Endothelial cell of umbilical vein (primary cell): ENCODE measurements around the gene IQCE. TPM values are rescaled to one million over a fixed set of nuclear protein-coding genes. Genes with fewer than 3 reads are reported as not detected.

ENCODE experiments used
- BruUV-seq: library from RNA; stranded (reverse); fragments of 400-500 nt; replicated peaks from 2 replicates; lab custom pipeline; 2021; lab: Mats Ljungman, UMichigan
- CTCF ChIA-PET: fragments of 300-600, 350-600 bp; sonication (Branson Sonifier 250); formaldehyde crosslinking; loops from one replicate; lab custom pipeline; 2021; ENCODE audit warnings: antibody characterized with exemption, inconsistent platforms; lab: Charles Lee
- POLR2A ChIA-PET: fragments of 300-600, 350-600 bp; sonication (Branson Sonifier 250); formaldehyde crosslinking; loops from one replicate; lab custom pipeline; 2021; ENCODE audit warnings: antibody characterized with exemption, inconsistent platforms; lab: Charles Lee
- DNase-seq: peaks from one replicate; pipeline ENCODE4 v3.0.0-alpha.2; 2011; ENCODE audit warnings: low read depth, low spot score
- FAIRE-seq: peaks from 2 replicates; lab custom pipeline; 2011; peaks lifted over from hg19 to GRCh38; lab: Jason Lieb, UNC
- H2AFZ ChIP-seq: 2 replicates; pipeline ENCODE4 v1.6.0; 2012; ENCODE audit warnings: low read depth, low read length, control low read depth, inconsistent platforms
- H3K27ac ChIP-seq: 2 replicates; pipeline ENCODE4 v1.5.1; 2011; ENCODE audit warnings: low read depth, mild to moderate bottlenecking, control low read depth, low read length, moderate library complexity; ENCODE audit not compliant: insufficient read depth
- H3K27me3 ChIP-seq, 2 experiments: 2 replicates each; pipeline versions ENCODE4 v1.6.0 to v1.6.1; 2011; ENCODE audit warnings: low read length in 2 of 2, mixed read lengths in 1 of 2; ENCODE audit not compliant: control insufficient read depth in 2 of 2, insufficient read depth in 2 of 2
- H3K36me3 ChIP-seq, 2 experiments: 2 replicates in 1 of 2; 3 replicates in 1 of 2; pipeline ENCODE4 v1.5.1; 2011; ENCODE audit warnings: low read length in 2 of 2, mild to moderate bottlenecking in 1 of 2, moderate library complexity in 1 of 2; ENCODE audit not compliant: control insufficient read depth in 2 of 2, insufficient read depth in 2 of 2; ENCODE audit errors: extremely low read depth in 1 of 2
- H3K4me1 ChIP-seq: 3 replicates; pipeline ENCODE4 v1.5.1; 2011; ENCODE audit warnings: mild to moderate bottlenecking, low read length; ENCODE audit not compliant: control insufficient read depth, insufficient read depth; ENCODE audit errors: extremely low read depth
- H3K4me2 ChIP-seq: 2 replicates; pipeline ENCODE4 v1.6.1; 2011; ENCODE audit warnings: low read length, control low read depth, mixed read lengths; ENCODE audit not compliant: insufficient read depth
- H3K4me3 ChIP-seq, 3 experiments: fragments of 200-600 bp in 1 of 3; sonication (generic), shearing (Covaris generic) in 1 of 3; replicated peaks in 1 of 3; 2 replicates each; pipeline ENCODE4 v1.5.1; 2011 to 2016; ENCODE audit warnings: control low read depth in 3 of 3, low read length in 3 of 3, mild to moderate bottlenecking in 2 of 3, inconsistent platforms in 1 of 3, low read depth in 1 of 3, moderate library complexity in 1 of 3; ENCODE audit not compliant: insufficient read depth in 1 of 3
- H3K79me2 ChIP-seq: 2 replicates; pipeline ENCODE4 v1.6.0; 2012; ENCODE audit warnings: low read length, inconsistent platforms; ENCODE audit not compliant: control insufficient read depth, insufficient read depth
- H3K9ac ChIP-seq: replicated peaks from 2 replicates; pipeline ENCODE3; 2011; ENCODE audit warnings: low read length, control low read depth; ENCODE audit not compliant: insufficient read depth; ENCODE audit errors: extremely low read depth
- H3K9me1 ChIP-seq: replicated peaks from 3 replicates; pipeline ENCODE4 v1.6.0; 2011; ENCODE audit warnings: mild to moderate bottlenecking, low read length; ENCODE audit not compliant: control insufficient read depth, insufficient read depth; ENCODE audit errors: extremely low read depth
- H3K9me3 ChIP-seq: replicated peaks from 2 replicates; pipeline ENCODE4 v1.5.1; 2012; ENCODE audit warnings: low read length, inconsistent platforms; ENCODE audit not compliant: control insufficient read depth, insufficient read depth
- H4K20me1 ChIP-seq: replicated peaks from 2 replicates; pipeline ENCODE3; 2011; ENCODE audit warnings: mild to moderate bottlenecking, low read length; ENCODE audit not compliant: control insufficient read depth, insufficient read depth; ENCODE audit errors: extremely low read depth
- EZH2 ChIP-seq: IDR thresholded peaks from 2 replicates; pipeline ENCODE4 v1.6.1; 2012; ENCODE audit warnings: borderline replicate concordance, low read depth, mild to moderate bottlenecking, moderate library complexity, low read length, inconsistent platforms; ENCODE audit not compliant: severe bottlenecking
- FOS ChIP-seq: IDR thresholded peaks from 2 replicates; pipeline ENCODE4 v1.6.1; 2011; ENCODE audit warnings: mild to moderate bottlenecking, low read length, moderate library complexity, borderline replicate concordance; ENCODE audit not compliant: insufficient read depth
- GATA2 ChIP-seq: IDR thresholded peaks from 2 replicates; pipeline ENCODE4 v1.7.0; 2011; ENCODE audit warnings: low read depth, mild to moderate bottlenecking, moderate library complexity, mixed read lengths, low read length; ENCODE audit not compliant: insufficient read length, insufficient read depth
- JUN ChIP-seq: IDR thresholded peaks from 2 replicates; pipeline ENCODE4 v1.6.1; 2011; ENCODE audit warnings: borderline replicate concordance, low read depth; ENCODE audit not compliant: insufficient read length, insufficient read depth
- MYC ChIP-seq: IDR thresholded peaks from one replicate; pipeline ENCODE4 v1.6.1; 2011; ENCODE audit warnings: mild to moderate bottlenecking, low read depth, low read length
- POLR2A ChIP-seq: IDR thresholded peaks from 2 replicates; pipeline ENCODE4 v1.6.1; 2012; ENCODE audit warnings: low read depth, mild to moderate bottlenecking, control low read depth, low read length
- POLR2AphosphoS5 ChIP-seq: IDR thresholded peaks from 2 replicates; pipeline ENCODE4 v1.6.1; 2012; ENCODE audit warnings: low read depth, mild to moderate bottlenecking, control low read depth, low read length, moderate library complexity; ENCODE audit not compliant: insufficient read depth
- dilution Hi-C: fragments of 300-500 bp; cut with MboI; formaldehyde crosslinking; loops from one replicate; pipeline ENCODE4 v1.15.0; 2019; ENCODE audit warnings: low sequenced_read_pairs; ENCODE audit not compliant: extremely low pct_ligation_motif_present
- intact Hi-C: fragments of 100-400 bp; cut with micrococcal nuclease; formaldehyde crosslinking; loops from one replicate; pipeline ENCODE4 v1.10.0; 2022
- polyA plus RNA-seq, 4 experiments: library from polyadenylated mRNA; depleted of rRNA in 3 of 4; stranded (reverse) in 3 of 4; unstranded in 1 of 4; fragments of >200 nt; gene quantifications; 2 replicates each; pipeline versions ENCODE4 v1.2.1 to v1.2.3, GENCODE V29; 2011 to 2012; ENCODE audit warnings: missing spikeins in 1 of 4
- total RNA-seq: library from RNA; stranded (reverse); gene quantifications from 2 replicates; pipeline ENCODE4 v1.2.3, GENCODE V29; 2021
- TF ChIP-seq, protein P1 (sequence below), 2 donors: IDR thresholded peaks; 1 replicate in 1 of 2; 2 replicates in 1 of 2; pipeline ENCODE4 v1.5.1; 2011; ENCODE audit warnings: low read length in 2 of 2, mild to moderate bottlenecking in 2 of 2, moderate library complexity in 2 of 2, control low read depth in 1 of 2, inconsistent platforms in 1 of 2, low read depth in 1 of 2; ENCODE audit not compliant: insufficient read depth in 1 of 2; ENCODE audit errors: extremely low read depth in 1 of 2
- TF ChIP-seq, protein P2 (sequence below): IDR thresholded peaks from 2 replicates; pipeline ENCODE4 v1.6.1; 2011; ENCODE audit not compliant: insufficient read depth, insufficient read length

Gene IQCE
- total and polyA plus RNA-seq, 2 donors (not counting 3 experiments of a cell fraction or from before 2014, with no cell fraction given): 4.9 to 14.5 TPM

GRCh38 chr7:2551418-2551817 lies 7.4 kb upstream of the IQCE start:
- no peak for DNase-seq
- no peak overlapping the region for H3K27ac ChIP-seq
- CTCF ChIA-PET: interaction anchor here (0.6 kb wide), 1 partner anchor 24 kb away, joined by 3 read pairs; no protein-coding TSS in a partner anchor

More at GRCh38 chr7:2551418-2551817, 7.4 kb upstream of the IQCE start:
- FAIRE-seq: no peak
- H3K4me1 ChIP-seq: peaks cover 9% of the 10 kb centered on the region
- intact Hi-C loops: no loop called here
- POLR2A ChIA-PET: no interaction called here
- H3K9ac ChIP-seq: no peak overlapping the region
- TF ChIP-seq, protein P1, sequence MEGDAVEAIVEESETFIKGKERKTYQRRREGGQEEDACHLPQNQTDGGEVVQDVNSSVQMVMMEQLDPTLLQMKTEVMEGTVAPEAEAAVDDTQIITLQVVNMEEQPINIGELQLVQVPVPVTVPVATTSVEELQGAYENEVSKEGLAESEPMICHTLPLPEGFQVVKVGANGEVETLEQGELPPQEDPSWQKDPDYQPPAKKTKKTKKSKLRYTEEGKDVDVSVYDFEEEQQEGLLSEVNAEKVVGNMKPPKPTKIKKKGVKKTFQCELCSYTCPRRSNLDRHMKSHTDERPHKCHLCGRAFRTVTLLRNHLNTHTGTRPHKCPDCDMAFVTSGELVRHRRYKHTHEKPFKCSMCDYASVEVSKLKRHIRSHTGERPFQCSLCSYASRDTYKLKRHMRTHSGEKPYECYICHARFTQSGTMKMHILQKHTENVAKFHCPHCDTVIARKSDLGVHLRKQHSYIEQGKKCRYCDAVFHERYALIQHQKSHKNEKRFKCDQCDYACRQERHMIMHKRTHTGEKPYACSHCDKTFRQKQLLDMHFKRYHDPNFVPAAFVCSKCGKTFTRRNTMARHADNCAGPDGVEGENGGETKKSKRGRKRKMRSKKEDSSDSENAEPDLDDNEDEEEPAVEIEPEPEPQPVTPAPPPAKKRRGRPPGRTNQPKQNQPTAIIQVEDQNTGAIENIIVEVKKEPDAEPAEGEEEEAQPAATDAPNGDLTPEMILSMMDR (IDR thresholded peaks at IDR 0.05; ENCODE audit: extremely low read depth in 1 of 2, insufficient read depth in 1 of 2, low read depth in 1 of 2, low read length in 2 of 2): no peak
- TF ChIP-seq POLR2A (no peak), GATA2 (no peak), EZH2 (no peak), POLR2AphosphoS5 (no peak), JUN (no peak), MYC (no peak), FOS (no peak)
- TF ChIP-seq, protein P2, sequence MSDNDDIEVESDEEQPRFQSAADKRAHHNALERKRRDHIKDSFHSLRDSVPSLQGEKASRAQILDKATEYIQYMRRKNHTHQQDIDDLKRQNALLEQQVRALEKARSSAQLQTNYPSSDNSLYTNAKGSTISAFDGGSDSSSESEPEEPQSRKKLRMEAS: no peak
- H3K27me3 ChIP-seq: no peaks in the 10 kb centered on the region
- peaks cover 2 to 12% of the 10 kb centered on the region in 2 experiments for H3K36me3 ChIP-seq
- no peaks in the 10 kb centered on the region for H3K9me3 ChIP-seq
- dilution Hi-C loops: no loop called here
- H3K79me2 ChIP-seq: peaks cover 13% of the 10 kb centered on the region
- H2AFZ ChIP-seq: no peak overlapping the region
- H3K4me2 ChIP-seq: no peak overlapping the region
- H3K4me3 ChIP-seq: no peak overlapping the region
- BruUV-seq: no TSS peak
- no peaks in the 10 kb centered on the region for H3K9me1 ChIP-seq
- no peaks in the 10 kb centered on the region for H4K20me1 ChIP-seq
